Erythroblast (primary cell): Measurements from ENCODE around the gene B3GALNT2.

Experiments
- GATA1 ChIP-seq: IDR thresholded peaks from 2 replicates; pipeline ENCODE4 v1.6.1; 2011; ENCODE audit warnings: low read depth, mild to moderate bottlenecking, control low read depth, low read length, moderate library complexity
- POLR2A ChIP-seq: IDR thresholded peaks from 2 replicates; pipeline ENCODE4 v1.6.1; 2011; ENCODE audit warnings: mild to moderate bottlenecking, low read length

DNA sequence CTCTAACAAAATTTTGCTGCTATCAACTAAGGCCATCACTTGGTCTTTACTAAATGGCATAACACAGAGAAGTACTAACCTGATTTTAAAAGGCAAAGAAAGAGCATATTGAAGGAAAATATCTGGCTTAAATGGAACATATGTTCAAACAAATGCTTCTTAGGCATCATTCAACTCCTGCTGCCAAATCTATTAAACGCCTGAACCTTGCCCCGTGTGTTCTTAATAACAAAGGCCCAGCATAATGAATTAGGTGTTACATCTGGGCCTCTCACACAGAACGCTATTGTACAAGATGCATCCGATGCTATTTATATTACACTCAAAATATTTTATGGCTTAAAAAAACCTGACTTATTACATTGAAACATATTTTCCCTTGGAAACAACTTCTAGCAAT is 48.4 kb downstream of the B3GALNT2 start:
- TF ChIP-seq POLR2A (no peak), GATA1 (no peak)
